Stimulated activated CD4-positive, alpha-beta T cell treated with anti-CD3 and anti-CD28 coated beads, TNF-alpha, amount 100 ng/mL, for 4 hours (primary cell): ENCODE measurements around the gene CCNL2.

Source experiments
- DNase-seq, 3 experiments: peaks; one replicate each; pipeline ENCODE4 v3.0.0-alpha.2; 2020; ENCODE audit warnings: low read depth in 3 of 3

The CCNL2 gene

DNA sequence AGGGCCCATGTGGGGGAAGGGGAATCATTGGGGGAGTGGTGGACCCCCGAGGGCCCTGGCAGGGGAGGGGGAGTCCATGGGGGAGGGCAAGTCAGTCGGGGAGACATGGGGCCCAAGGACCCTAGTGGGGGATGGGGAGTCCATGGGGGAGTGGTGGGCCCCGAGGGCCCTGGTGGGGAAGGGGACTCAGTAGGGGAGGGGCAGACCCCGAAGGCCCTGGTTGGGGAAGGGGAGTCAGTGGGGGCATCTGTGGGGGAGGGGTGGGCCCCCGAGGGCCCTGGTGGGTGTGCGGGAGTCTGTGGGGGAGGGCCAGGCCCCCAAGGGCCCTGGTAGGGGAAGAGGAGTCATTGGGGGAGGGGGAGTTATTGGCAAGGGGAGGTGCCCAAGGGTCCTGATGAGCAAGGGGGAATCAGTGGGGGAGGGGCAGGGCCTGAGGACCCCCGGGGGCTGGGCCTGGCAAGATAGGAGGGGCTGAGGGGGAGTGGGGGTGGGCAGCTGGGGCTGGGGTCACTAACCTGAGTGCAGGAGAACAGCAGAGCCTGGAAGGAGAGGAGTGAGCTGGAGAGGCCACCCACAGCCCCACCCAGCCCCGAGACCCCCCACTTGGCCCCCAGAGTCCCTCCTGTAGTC lies 42.9 kb downstream of the CCNL2 start:
- no peak for DNase-seq

- no peak for DNase-seq
These were observed 43.7 kb downstream of the CCNL2 start for GRCh38 chr1:1355416-1355815.

DNA sequence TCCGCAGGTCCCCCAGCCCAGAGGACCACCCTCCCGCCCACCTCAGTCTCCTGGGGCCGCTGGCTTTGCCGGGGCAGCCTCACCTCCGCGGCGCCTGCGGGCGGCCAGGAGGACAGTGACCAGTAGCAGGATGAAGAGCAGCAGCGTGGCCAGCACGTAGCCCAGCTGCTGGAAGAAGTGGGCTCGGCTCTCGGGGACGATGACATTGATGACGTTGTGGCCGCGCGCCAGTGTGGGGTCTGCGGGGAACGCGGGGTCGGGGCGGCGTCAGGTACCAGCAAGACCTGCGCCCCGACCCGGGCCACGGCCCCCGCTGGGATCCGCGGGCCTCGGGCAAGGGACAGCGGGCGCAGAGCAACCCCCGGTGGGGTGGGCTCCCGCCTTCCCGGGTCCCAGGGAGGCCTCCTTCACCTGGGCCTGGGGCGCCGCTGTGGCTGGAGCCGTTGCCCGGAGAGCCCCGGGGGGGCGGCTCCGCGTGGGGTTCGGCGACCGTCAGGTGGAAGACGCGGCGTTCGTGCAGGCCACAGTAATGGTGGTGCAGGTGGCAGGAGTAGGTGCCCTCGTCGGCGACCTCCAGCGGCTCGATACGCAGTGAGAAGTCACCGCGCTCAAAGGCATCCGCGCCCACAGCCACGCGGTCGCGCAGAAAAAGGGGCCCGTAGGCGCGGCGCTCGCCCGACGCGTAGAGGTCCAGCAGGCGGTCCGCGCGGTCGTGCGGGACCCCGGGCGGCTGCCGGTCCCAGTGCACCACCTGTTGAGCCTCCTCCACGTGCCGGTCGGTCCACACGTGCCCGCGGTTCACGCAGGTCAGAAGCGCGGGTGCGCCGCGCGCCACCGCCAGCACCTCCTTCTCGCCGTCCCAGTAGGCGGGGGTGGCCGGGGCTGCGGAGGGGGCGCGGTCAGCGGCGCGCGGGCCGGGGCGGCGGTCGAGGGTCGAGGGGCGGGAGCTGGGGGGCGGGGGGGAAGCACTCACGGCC lies 44.6 kb downstream of the CCNL2 start:
- no peak for DNase-seq

DNA sequence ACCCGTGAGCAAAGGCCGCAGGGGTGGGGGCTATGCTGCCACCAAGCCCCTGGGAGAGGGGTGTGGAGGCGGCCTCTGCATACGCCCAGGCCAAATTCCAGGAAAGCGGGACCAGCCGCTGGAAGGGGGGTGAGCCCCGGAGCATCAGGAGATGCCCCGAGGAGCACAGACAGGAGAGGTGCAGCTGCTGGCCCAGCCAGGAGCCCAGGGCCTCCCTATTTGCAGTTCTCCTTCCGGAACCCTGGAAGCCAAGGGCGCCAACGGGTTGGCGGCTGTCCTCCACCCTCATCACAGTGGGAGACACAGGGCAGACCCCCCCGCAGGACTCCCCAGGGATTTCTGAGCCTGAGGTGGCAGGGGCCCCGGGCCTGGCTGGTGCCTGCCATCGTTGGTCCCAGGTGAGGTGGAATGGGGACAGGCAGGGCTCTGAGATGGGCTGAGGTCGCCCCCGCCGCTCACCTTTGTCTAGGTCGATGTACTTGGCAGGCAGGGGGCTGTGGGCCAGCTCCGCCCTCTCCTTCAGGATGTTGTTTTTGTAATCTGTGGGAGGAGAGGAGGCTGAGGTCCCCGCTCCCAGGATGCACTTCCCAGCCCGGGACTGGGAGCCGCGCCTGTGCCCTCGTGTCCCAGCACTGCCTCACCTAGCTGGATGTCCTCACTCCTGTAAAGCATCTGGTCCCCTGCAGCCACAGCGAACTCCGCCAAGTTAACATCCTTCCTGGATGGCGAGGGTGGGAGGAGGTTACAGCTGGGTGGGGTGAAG lies 45.6 kb downstream of the CCNL2 start:
- no peak for DNase-seq

- DNase-seq, result no peak
These were observed 46.2 kb downstream of the CCNL2 start for GRCh38 chr1:1352786-1353388.

DNA sequence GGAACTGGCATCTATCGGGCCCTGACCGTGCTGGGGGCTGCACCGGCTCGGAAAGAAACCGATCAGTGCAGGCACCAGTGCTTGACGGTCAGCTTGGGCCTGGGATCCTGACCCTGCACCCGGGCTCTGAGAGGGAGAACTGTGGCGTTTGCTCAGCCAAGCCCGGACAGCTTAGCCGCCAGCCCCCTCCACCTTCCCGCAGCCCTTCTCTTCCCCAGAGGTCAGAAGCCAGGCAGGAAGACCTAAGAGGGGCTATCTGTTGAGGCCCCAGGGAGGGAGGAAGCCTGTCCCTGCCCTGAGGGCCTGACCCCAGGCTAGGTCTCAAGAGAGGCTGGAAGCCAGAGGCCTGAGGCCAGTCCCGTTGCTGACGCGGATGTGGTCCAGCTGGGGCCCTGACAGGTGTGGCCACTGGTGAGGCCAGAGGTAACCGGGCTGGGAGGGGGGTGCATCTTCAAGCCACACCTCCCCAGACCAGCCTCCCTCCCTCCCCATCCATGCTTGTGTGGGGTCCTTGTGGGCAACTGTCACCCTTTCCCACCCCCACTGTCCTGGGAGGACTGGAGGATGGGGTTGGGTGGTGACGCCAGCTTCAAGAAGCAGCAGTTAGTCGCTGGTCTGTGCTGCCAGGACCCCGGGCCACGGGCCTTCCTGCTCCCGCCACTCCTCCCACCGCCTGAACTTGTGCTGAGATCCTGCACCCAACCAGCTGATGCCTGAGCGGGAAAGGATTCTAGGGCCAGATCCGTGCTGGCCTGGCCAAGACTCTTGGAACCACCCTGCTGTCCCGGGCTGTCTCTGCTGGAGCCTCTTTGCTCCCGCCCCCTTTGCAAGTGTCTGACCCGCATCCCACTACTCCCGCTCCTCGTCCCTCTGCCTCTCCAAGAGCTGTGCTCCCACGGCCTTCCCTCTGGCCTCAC lies 47.4 kb downstream of the CCNL2 start:
- DNase-seq, result no peak

GRCh38 chr1:1349256-1350012 lies 49.7 kb downstream of the CCNL2 start, which contains the start of gene DVL1:
Gene DVL1 (minus strand): TSS chr1:1349418. CDS start chr1:1349065, 353 bp downstream.
- DNase-seq, result peak; percentile 58 to 63 (median 60)

DNA sequence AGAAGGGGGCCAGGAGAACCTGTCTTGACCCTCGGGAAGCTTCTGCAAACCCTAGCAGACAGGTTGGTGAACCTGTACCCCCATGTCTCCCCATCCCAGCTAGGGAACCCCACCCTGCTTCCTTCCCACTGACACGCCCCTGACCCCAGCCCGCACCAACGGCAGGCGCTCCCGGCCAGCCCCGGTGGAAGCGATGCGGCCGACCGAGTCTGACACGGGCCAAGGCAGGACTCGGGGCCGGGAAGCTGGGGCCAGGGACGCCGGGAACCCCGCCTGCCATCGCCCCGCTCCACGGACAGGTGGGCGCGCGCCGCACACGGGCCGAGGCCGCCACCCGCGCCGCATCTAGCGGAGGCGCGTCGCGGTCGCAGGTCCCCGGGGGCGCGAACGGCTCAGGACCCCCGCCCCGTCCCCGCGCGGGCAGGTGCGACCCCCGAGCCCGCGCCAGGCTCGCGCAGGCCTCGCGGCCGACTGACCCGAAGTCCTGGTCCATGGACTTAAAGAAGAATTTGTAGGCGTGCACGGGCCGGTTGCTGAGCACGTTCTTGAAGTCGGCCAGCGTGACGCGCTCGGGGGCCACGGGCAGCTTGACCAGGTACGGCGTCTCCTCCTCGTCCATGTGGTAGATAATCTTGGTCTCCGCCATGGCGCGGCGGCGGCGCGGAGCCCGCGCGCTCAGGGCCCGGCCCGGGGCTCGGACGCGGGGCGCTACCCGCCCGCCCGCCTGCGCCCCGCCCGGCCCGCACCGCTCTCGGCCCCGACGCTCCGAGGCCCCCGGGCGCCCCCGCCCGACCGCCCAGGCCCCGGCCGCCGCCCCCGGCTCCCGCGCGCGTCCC lies 50.5 kb downstream of the CCNL2 start:
- DNase-seq, result no peak

- DNase-seq, result no peak
These were observed 51.3 kb downstream of the CCNL2 start for GRCh38 chr1:1347663-1348419.

GRCh38 chr1:1347026-1347595 lies 52.0 kb downstream of the CCNL2 start:
- no peak for DNase-seq

DNA sequence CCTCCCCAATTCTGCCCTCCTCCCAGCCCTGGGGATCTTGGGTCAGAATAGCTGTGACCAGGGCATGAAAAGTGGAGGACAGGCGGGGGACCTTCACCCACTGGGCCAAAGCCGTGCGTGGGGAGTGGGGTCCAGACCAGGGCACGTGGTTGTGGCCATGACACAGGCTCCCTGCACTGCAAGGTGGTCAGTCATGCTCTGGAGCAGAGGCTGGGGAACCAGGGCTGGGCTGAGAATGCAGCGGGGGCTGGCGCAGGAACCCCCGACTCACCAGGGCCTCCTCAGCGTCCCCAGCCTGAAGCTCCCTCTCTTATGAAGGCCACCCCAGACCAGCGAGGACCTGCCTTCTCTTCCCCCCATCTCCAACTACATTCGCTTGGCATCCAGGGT lies 52.6 kb downstream of the CCNL2 start:
- DNase-seq, result no peak

DNA sequence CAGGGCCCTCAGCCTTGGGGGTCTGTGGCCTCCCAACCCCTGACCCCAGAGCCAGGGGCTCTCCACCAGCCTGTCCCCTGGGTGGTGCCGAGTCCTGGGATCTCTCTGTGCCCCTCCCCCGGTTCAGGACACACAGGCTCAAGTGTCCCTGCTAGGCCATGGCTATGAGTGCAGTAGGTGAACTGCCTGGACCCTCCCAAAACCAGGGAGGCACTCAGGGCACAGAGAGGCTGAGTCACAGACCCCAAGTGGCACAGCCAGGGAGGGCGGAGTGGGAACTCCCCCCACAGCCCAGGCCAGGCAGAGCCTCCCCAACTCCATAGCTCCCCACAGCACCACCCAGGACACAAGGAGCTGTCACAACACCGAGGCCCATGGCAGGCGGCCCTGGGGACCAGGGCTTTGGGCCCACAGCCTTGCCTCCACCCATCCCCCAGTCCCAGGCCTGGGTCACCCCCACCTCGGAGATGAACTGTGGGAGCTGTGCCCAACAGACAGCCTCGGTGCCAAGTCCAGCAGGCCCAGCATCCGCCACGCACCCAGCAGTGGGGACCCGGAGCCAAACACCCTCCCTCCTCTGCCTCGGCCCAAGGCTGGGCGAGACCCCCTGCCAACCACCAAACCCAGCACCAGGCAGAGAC lies 53.2 kb downstream of the CCNL2 start:
- no peak for DNase-seq

- no peak for DNase-seq
These were observed 53.8 kb downstream of the CCNL2 start for GRCh38 chr1:1345384-1345783.

DNA sequence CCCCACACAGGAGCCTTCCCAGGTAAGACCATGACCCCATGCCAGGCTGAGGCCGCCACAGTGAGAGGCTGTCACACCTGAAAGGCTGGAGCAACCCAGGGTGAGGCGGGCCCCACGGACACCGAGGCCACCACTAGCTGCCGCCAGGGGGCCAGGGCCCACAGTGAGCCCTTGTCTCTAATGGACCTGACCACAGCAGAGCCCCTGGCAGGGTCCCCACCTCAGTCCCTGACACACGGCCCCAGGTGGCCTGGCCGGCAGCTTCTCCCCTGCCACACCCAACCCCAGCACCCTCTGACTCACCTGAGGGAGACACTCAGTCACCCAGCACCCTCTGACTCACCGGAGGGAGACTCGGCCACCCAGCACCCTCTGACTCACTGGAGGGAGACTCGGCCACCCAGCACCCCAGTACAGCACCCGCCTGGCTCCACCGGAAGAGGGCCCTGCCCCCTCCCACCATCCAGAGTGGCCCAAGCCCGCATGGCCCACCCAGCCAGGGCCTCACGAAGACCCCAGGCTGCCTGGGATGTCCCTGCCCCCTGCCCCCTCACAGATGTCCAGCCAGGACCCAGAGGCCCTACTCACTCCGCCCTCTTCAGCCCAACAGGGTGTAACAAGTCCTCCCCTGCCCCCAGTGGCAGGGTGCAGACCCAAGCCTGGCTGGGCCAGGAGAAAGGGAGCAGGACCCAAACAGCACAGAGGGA lies 54.3 kb downstream of the CCNL2 start:
- peak in 1 of 3 experiments; percentile 35 for DNase-seq

DNA sequence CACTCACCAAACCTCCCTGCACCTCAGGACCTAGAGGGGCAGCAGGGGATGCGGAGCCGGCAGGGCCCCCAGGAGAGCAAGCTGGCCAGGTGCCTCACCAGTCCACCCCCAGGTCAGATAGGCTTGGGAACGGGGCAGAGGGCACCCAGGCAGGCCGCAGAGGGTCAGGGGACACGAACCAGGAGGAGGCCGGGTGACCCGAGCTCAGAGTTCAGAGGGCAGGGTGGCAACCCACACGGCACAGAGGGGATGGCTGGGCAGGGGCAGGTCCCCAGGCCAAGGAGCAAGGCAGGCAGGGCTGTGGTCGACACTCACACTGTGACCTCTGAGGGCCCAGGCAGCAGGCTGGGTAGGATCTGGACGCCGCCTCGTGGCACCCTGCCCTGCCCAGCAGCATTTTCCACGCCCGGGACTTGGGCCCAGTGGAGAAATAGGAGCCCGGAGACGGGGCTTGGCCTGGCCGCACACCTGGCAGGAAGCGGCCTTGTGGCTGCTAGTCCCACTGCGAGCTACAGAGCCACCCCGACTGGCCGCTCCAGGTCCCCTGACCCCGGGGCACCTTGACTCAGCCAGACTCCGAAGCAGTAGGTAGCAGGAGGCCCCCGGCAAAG lies 55.2 kb downstream of the CCNL2 start:
- no peak for DNase-seq

- DNase-seq, result no peak
These were observed 56.5 kb downstream of the CCNL2 start for GRCh38 chr1:1342584-1343115.
